Psoas muscle (tissue), 8 donors: ENCODE measurements around the gene TUBGCP5. TPM values are rescaled to one million over a fixed set of nuclear protein-coding genes. Genes with fewer than 3 reads are reported as not detected.
"Not testable (repeated sequence)": the region's sequence is repeated elsewhere in the genome, so short reads cannot be mapped to it uniquely, and the experiment has no call there.

Source experiments
- ATAC-seq, 4 donors: fragments of 200-7000 bp; cut with Tn5 transposase; one replicate each; pipeline ENCODE4 v1.9.1; 2020; ENCODE audit warnings: moderate library complexity in 3 of 4, mild to moderate bottlenecking in 2 of 4
- DNase-seq, 2 donors: peaks; one replicate each; pipeline ENCODE4 v3.0.0-alpha.2; 2020
- H3K27ac ChIP-seq: fragments of 200-600 bp; one replicate; pipeline ENCODE4 v1.8.0; 2022
- H3K27me3 ChIP-seq, 3 donors: fragments of 200-600 bp in 1 of 3; one replicate each; pipeline versions ENCODE4 v1.6.1 to v1.8.0; 2013 to 2022; ENCODE audit warnings: low read length in 2 of 3, mild to moderate bottlenecking in 2 of 3, moderate library complexity in 1 of 3; ENCODE audit not compliant: insufficient read depth in 3 of 3
- H3K36me3 ChIP-seq, 2 donors: fragments of 200-600 bp in 1 of 2; one replicate each; pipeline versions ENCODE4 v1.6.1 to v1.8.0; 2013 to 2022; ENCODE audit warnings: low read depth in 1 of 2, mild to moderate bottlenecking in 1 of 2, moderate library complexity in 1 of 2; ENCODE audit not compliant: insufficient read depth in 1 of 2
- H3K4me1 ChIP-seq: fragments of 200-600 bp; one replicate; pipeline ENCODE4 v1.8.0; 2022
- H3K4me3 ChIP-seq: fragments of 200-600 bp; one replicate; pipeline ENCODE4 v1.8.0; 2022; ENCODE audit warnings: mild to moderate bottlenecking
- H3K9me3 ChIP-seq: fragments of 200-600 bp; one replicate; pipeline ENCODE4 v1.8.0; 2022
- CTCF ChIP-seq: fragments of 200-600 bp; IDR thresholded peaks from one replicate; pipeline ENCODE4 v1.8.0; 2022; ENCODE audit warnings: antibody characterized with exemption
- WGBS, 3 donors: extraction: QIAGEN DNeasy Blood & Tissue Kit; methylation state at CpG; one replicate each; pipeline versions ENCODE4 v1.1.6 to v1.1.7; 2013; 5-methylcytosine and 5-hydroxymethylcytosine counted together
- intact Hi-C, 2 donors: fragments of 100-400 bp; cut with DNase I; formaldehyde crosslinking; loops; one replicate each; pipeline versions ENCODE4 v1.11.0 to v1.14.2; 2022
- polyA plus RNA-seq, 3 donors: library from polyadenylated mRNA; stranded (reverse); fragments of 200-250 nt; gene quantifications; one replicate each; pipeline ENCODE4 v1.2.3, GENCODE V29; 2013
- total RNA-seq, 4 donors: library from RNA; stranded (reverse); fragmentation: NEBNext Ultra II Directional in 2 of 4; extraction: Animal tissue kit (Norgen Biotek cat#: 25700) in 2 of 4; gene quantifications; one replicate each; pipeline versions ENCODE4 v1.2.1 to v1.2.4, GENCODE V29; 2021 to 2023
- donor health status: healthy with polysubstance abuse.
- donor health status: DM: no; HTN: no; CAD: no; lungs with moderate emphysema.
- donor health status: Bipolar disorder and iron deficiency.
- donor health status: healthy.
- donor health status: DM: yes; HTN: yes; CAD: no.
- donor health status: DM: no; HTN: no; CAD: no.
- donor health status: DM: no; HTN: no; CAD: no.
- donor health status: DM: yes; HTN: yes; CAD: no.

Gene TUBGCP5
- total and polyA plus RNA-seq, 7 donors: 5.1 to 15.1 (median 9.3) TPM

- no peaks in the 10 kb centered on the region for H3K9me3 ChIP-seq
- no peak overlapping the region for H3K4me3 ChIP-seq
- 74 to 77% (median 77%) methylated on average over 5 of the region's 5 CpGs for WGBS, 3 donors
- DNase-seq (no peak), ATAC-seq (no peak)
- H3K4me1 ChIP-seq: no peaks in the 10 kb centered on the region
- H3K36me3 ChIP-seq: no peaks in the 10 kb centered on the region
- intact Hi-C loops: no loop called here
- no peak overlapping the region for H3K27ac ChIP-seq
- no peaks in the 10 kb centered on the region for H3K27me3 ChIP-seq
- TF ChIP-seq CTCF: no peak
Measured at GRCh38 chr15:23055316-23055715, 15.9 kb upstream of the TUBGCP5 start.

GRCh38 chr15:23052522-23052921, 13.2 kb upstream of the TUBGCP5 start:
- Histone ChIP-seq H3K4me1 (no peaks in the 10 kb centered on the region), H3K36me3 (no peaks in the 10 kb centered on the region), H3K9me3 (no peaks in the 10 kb centered on the region), H3K27ac (no peak overlapping the region), H3K4me3 (no peak overlapping the region), H3K27me3 (no peaks in the 10 kb centered on the region)
- intact Hi-C loops: no loop called here
- ATAC-seq (no peak), DNase-seq (no peak)
- 56 to 66% (median 65%) methylated on average over 2 of the region's 2 CpGs for WGBS, 3 donors
- no peak for TF ChIP-seq CTCF

GRCh38 chr15:23050708-23051107, 11.3 kb upstream of the TUBGCP5 start:
- H3K9me3 ChIP-seq: no peaks in the 10 kb centered on the region
- H3K36me3 ChIP-seq: no peaks in the 10 kb centered on the region
- H3K27ac ChIP-seq: no peak overlapping the region
- intact Hi-C loops: no loop called here
- H3K4me1 ChIP-seq: no peaks in the 10 kb centered on the region
- DNase-seq: no peak
- H3K27me3 ChIP-seq: no peaks in the 10 kb centered on the region
- no peak overlapping the region for H3K4me3 ChIP-seq
- ATAC-seq: no peak
- no peak for TF ChIP-seq CTCF
- WGBS, 3 donors: 50 to 62% (median 62%) methylated on average over 1 of the region's 1 CpG

GRCh38 chr15:23049984-23050628, 10.7 kb upstream of the TUBGCP5 start:
- no peaks in the 10 kb centered on the region for H3K36me3 ChIP-seq
- 92 to 94% (median 94%) methylated on average over 15 to 16 of the region's 16 CpGs for WGBS, 3 donors
- no peaks in the 10 kb centered on the region for H3K27me3 ChIP-seq
- intact Hi-C loops: no loop called here
- no peaks in the 10 kb centered on the region for H3K9me3 ChIP-seq
- no peak for TF ChIP-seq CTCF
- ATAC-seq (no peak), DNase-seq (no peak)
- H3K4me1 ChIP-seq: no peaks in the 10 kb centered on the region
- no peak overlapping the region for H3K27ac ChIP-seq
- no peak overlapping the region for H3K4me3 ChIP-seq

GRCh38 chr15:23048572-23049282, 9.4 kb upstream of the TUBGCP5 start:
- H3K9me3 ChIP-seq, H3K4me1 ChIP-seq, intact Hi-C loops, DNase-seq, H3K36me3 ChIP-seq, H3K4me3 ChIP-seq, H3K27ac ChIP-seq, ATAC-seq, H3K27me3 ChIP-seq: not testable (repeated sequence)
- WGBS, 3 donors: 89 to 94% (median 89%) methylated on average over 9 of the region's 9 CpGs

- DNase-seq, H3K9me3 ChIP-seq, H3K4me1 ChIP-seq, intact Hi-C loops, H3K4me3 ChIP-seq, H3K27me3 ChIP-seq, H3K27ac ChIP-seq, H3K36me3 ChIP-seq, ATAC-seq: not testable (repeated sequence)
- 76 to 93% (median 87%) methylated on average over 1 to 2 of the region's 2 CpGs for WGBS, 3 donors
Measured at GRCh38 chr15:23043987-23044386, 4.6 kb upstream of the TUBGCP5 start.

GRCh38 chr15:23043535-23043934, 4.2 kb upstream of the TUBGCP5 start:
- H3K9me3 ChIP-seq, H3K4me1 ChIP-seq, DNase-seq, ATAC-seq, H3K27ac ChIP-seq, H3K4me3 ChIP-seq, intact Hi-C loops, H3K27me3 ChIP-seq, H3K36me3 ChIP-seq: not testable (repeated sequence)
- 96 to 100% (median 98%) methylated on average over 4 of the region's 4 CpGs for WGBS, 3 donors

GRCh38 chr15:23041736-23042135, 2.4 kb upstream of the TUBGCP5 start:
- H3K36me3 ChIP-seq, DNase-seq, H3K27me3 ChIP-seq, intact Hi-C loops, H3K4me3 ChIP-seq, H3K27ac ChIP-seq, H3K4me1 ChIP-seq, H3K9me3 ChIP-seq, ATAC-seq: not testable (repeated sequence)
- WGBS, 3 donors: 94 to 95% (median 94%) methylated on average over 7 to 8 of the region's 8 CpGs
